H1 (cell line): ENCODE data around the gene GTF2A1. TPM values are rescaled to one million over a fixed set of nuclear protein-coding genes. Genes with fewer than 3 reads are reported as not detected.
A peak's percentile ranks its signal among the peaks of the same experiment; 100 is the strongest.

Experiments
- CTCF ChIA-PET: fragments of 300-600 bp; sonication (Branson Sonifier 250); formaldehyde crosslinking; loops from one replicate; lab custom pipeline; 2021; ENCODE audit not compliant: partially characterized antibody; lab: Charles Lee
- POLR2A ChIA-PET: fragments of 300-600 bp; sonication (Branson Sonifier 250); formaldehyde crosslinking; loops from one replicate; lab custom pipeline; 2021; ENCODE audit warnings: inconsistent platforms; ENCODE audit not compliant: partially characterized antibody; lab: Charles Lee
- DNase-seq, 2 experiments: peaks; one replicate each; pipeline versions ENCODE4 v3.0.0 to v3.0.0-alpha.2; 2010 to 2022; ENCODE audit warnings: low spot score in 2 of 2, low read depth in 1 of 2, mixed read lengths in 1 of 2
- FAIRE-seq: peaks from 2 replicates; lab custom pipeline; 2011; peaks lifted over from hg19 to GRCh38; lab: Jason Lieb, UNC
- H2AFZ ChIP-seq: 2 replicates; pipeline ENCODE4 v1.8.1; 2012; ENCODE audit warnings: low read length, inconsistent platforms
- H2AK5ac ChIP-seq: 2 replicates; pipeline ENCODE4 v1.6.1; 2013; ENCODE audit warnings: low read depth, low read length
- H2BK120ac ChIP-seq: replicated peaks from 2 replicates; pipeline ENCODE3; 2013; ENCODE audit warnings: low read depth, low read length, inconsistent platforms
- H2BK12ac ChIP-seq: 2 replicates; pipeline ENCODE4 v1.6.1; 2013; ENCODE audit warnings: low read depth, low read length
- H2BK15ac ChIP-seq: 2 replicates; pipeline ENCODE4 v1.6.1; 2013; ENCODE audit warnings: low read length
- H2BK20ac ChIP-seq: 2 replicates; pipeline ENCODE4 v1.6.1; 2013; ENCODE audit warnings: low read length
- H2BK5ac ChIP-seq: 2 replicates; pipeline ENCODE4 v1.6.1; 2013; ENCODE audit warnings: low read depth, low read length
- H3K14ac ChIP-seq: 2 replicates; pipeline ENCODE4 v1.6.1; 2013; ENCODE audit warnings: inconsistent platforms; ENCODE audit not compliant: insufficient read length
- H3K18ac ChIP-seq: 2 replicates; pipeline ENCODE4 v1.6.1; 2013; ENCODE audit warnings: low read length; ENCODE audit errors: extremely low read depth
- H3K23ac ChIP-seq: 2 replicates; pipeline ENCODE4 v1.6.1; 2013; ENCODE audit warnings: inconsistent platforms; ENCODE audit not compliant: insufficient read length
- H3K23me2 ChIP-seq: 2 replicates; pipeline ENCODE4 v1.6.1; 2013; ENCODE audit warnings: low read depth, low read length
- H3K27ac ChIP-seq: 2 replicates; pipeline ENCODE4 v1.6.1; 2011; ENCODE audit warnings: low read depth, low read length, inconsistent platforms
- H3K27me3 ChIP-seq, 4 experiments: replicated peaks in 1 of 4; 1 replicate in 1 of 4; 2 replicates in 3 of 4; pipeline versions ENCODE4 v1.6.1 to v1.8.1; 2011 to 2013; ENCODE audit warnings: low read length in 3 of 4, mild to moderate bottlenecking in 3 of 4, inconsistent platforms in 2 of 4, mixed read lengths in 2 of 4, moderate library complexity in 1 of 4; ENCODE audit not compliant: control insufficient read depth in 3 of 4, insufficient read depth in 3 of 4; ENCODE audit errors: extremely low read depth in 1 of 4
- H3K36me3 ChIP-seq, 4 experiments: 2 replicates each; pipeline versions ENCODE4 v1.6.1 to v1.8.1; 2011 to 2013; ENCODE audit warnings: mild to moderate bottlenecking in 4 of 4, low read length in 3 of 4, moderate library complexity in 2 of 4, control low read depth in 1 of 4, inconsistent platforms in 1 of 4; ENCODE audit not compliant: insufficient read depth in 4 of 4, control insufficient read depth in 2 of 4
- H3K4ac ChIP-seq: replicated peaks from 2 replicates; pipeline ENCODE3; 2013; ENCODE audit warnings: low read length, low read depth, mixed read lengths, inconsistent platforms; ENCODE audit not compliant: insufficient read length
- H3K4me1 ChIP-seq, 4 experiments: replicated peaks in 1 of 4; 1 replicate in 1 of 4; 2 replicates in 3 of 4; pipeline versions ENCODE4 v1.6.1 to v1.8.1; 2011 to 2013; ENCODE audit warnings: low read length in 3 of 4, inconsistent platforms in 2 of 4, mixed read lengths in 1 of 4; ENCODE audit not compliant: insufficient read depth in 4 of 4, control insufficient read depth in 3 of 4
- H3K4me2 ChIP-seq, 2 experiments: 2 replicates each; pipeline versions ENCODE4 v1.6.1 to v1.8.1; 2011 to 2013; ENCODE audit warnings: low read depth in 2 of 2, low read length in 2 of 2, control low read depth in 1 of 2, inconsistent platforms in 1 of 2, mild to moderate bottlenecking in 1 of 2; ENCODE audit not compliant: insufficient read depth in 1 of 2
- H3K4me3 ChIP-seq, 4 experiments: fragments of 200-600, 300-600 bp in 1 of 4; sonication (generic), shearing (Covaris generic), sonication (Bioruptor Twin) in 1 of 4; 2 replicates each; pipeline versions ENCODE4 v1.5.1 to v1.8.1; 2011 to 2016; ENCODE audit warnings: low read length in 4 of 4, low read depth in 3 of 4, control low read depth in 2 of 4, inconsistent platforms in 2 of 4, mild to moderate bottlenecking in 2 of 4, mixed read lengths in 1 of 4, moderate library complexity in 1 of 4; ENCODE audit not compliant: insufficient read depth in 2 of 4; ENCODE audit errors: extremely low read depth in 1 of 4
- H3K56ac ChIP-seq: replicated peaks from 2 replicates; pipeline ENCODE3; 2013; ENCODE audit warnings: low read depth, mild to moderate bottlenecking, mixed read lengths, low read length, inconsistent platforms; ENCODE audit not compliant: insufficient read length
- H3K79me1 ChIP-seq: 2 replicates; pipeline ENCODE4 v1.6.1; 2013; ENCODE audit warnings: low read depth, low read length, control low read depth
- H3K79me2 ChIP-seq, 2 experiments: 2 replicates each; pipeline versions ENCODE4 v1.6.1 to v1.8.1; 2012 to 2013; ENCODE audit warnings: low read length in 2 of 2, mild to moderate bottlenecking in 2 of 2, inconsistent platforms in 1 of 2; ENCODE audit not compliant: insufficient read depth in 2 of 2, control insufficient read depth in 1 of 2
- H3K9ac ChIP-seq, 4 experiments: replicated peaks in 1 of 4; 1 replicate in 1 of 4; 2 replicates in 3 of 4; pipeline versions ENCODE4 v1.6.1 to v1.8.1; 2011 to 2013; ENCODE audit warnings: low read depth in 3 of 4, low read length in 3 of 4, control low read depth in 2 of 4, mild to moderate bottlenecking in 2 of 4, moderate library complexity in 2 of 4, inconsistent platforms in 1 of 4; ENCODE audit errors: extremely low read depth in 1 of 4
- H3K9me3 ChIP-seq, 2 experiments: 2 replicates each; pipeline versions ENCODE4 v1.6.1 to v1.8.1; 2012 to 2013; ENCODE audit warnings: mild to moderate bottlenecking in 2 of 2, moderate library complexity in 2 of 2, control low read depth in 1 of 2, inconsistent platforms in 1 of 2, low read depth in 1 of 2, low read length in 1 of 2, mixed read lengths in 1 of 2; ENCODE audit not compliant: insufficient read depth in 2 of 2
- H4K20me1 ChIP-seq, 2 experiments: replicated peaks in 1 of 2; 2 replicates each; pipeline versions ENCODE3 to v1.8.1; 2011 to 2013; ENCODE audit warnings: inconsistent platforms in 2 of 2, low read length in 2 of 2, mild to moderate bottlenecking in 1 of 2; ENCODE audit not compliant: insufficient read depth in 2 of 2, control insufficient read depth in 1 of 2
- H4K5ac ChIP-seq: 2 replicates; pipeline ENCODE4 v1.6.1; 2013; ENCODE audit warnings: low read length, low read depth, mixed read lengths, inconsistent platforms; ENCODE audit not compliant: insufficient read length
- H4K8ac ChIP-seq: 2 replicates; pipeline ENCODE4 v1.8.0; 2013; ENCODE audit warnings: mild to moderate bottlenecking, moderate library complexity, low read length, inconsistent platforms; ENCODE audit not compliant: insufficient read depth; ENCODE audit errors: extremely low read depth
- H4K91ac ChIP-seq: replicated peaks from 2 replicates; pipeline ENCODE3; 2013; ENCODE audit warnings: low read length, mixed read lengths, inconsistent platforms; ENCODE audit not compliant: insufficient read length
- BACH1 ChIP-seq: IDR thresholded peaks from 2 replicates; pipeline ENCODE4 v1.6.1; 2012; ENCODE audit warnings: low read length, improper control_type of control experiment
- BCL11A ChIP-seq, 2 experiments: IDR thresholded peaks; one replicate each; pipeline ENCODE4 v1.6.1; 2011; ENCODE audit warnings: low read depth in 2 of 2, low read length in 2 of 2, mild to moderate bottlenecking in 2 of 2
- CBX8 ChIP-seq: fragments of 300-800, 300-1000 bp; sonication (generic); IDR thresholded peaks from 2 replicates; pipeline ENCODE4 v1.7.1; 2016; ENCODE audit warnings: low read depth, low read length, borderline replicate concordance
- CHD1 ChIP-seq: IDR thresholded peaks from 2 replicates; pipeline ENCODE4 v1.6.1; 2012; ENCODE audit warnings: low read depth, low read length, improper control_type of control experiment
- GABPA ChIP-seq: IDR thresholded peaks from 2 replicates; pipeline ENCODE4 v1.6.1; 2011; ENCODE audit warnings: mild to moderate bottlenecking, low read length, moderate library complexity, borderline replicate concordance; ENCODE audit not compliant: insufficient read depth
- KDM5A ChIP-seq: fragments of 200-600 bp; IDR thresholded peaks from 2 replicates; pipeline ENCODE4 v1.7.1; 2012; ENCODE audit warnings: mild to moderate bottlenecking, low read length, inconsistent platforms, mixed read lengths
- MAFK ChIP-seq: IDR thresholded peaks from 2 replicates; pipeline ENCODE4 v1.6.1; 2012; ENCODE audit warnings: low read depth, mild to moderate bottlenecking, improper control_type of control experiment, low read length
- POLR2AphosphoS5 ChIP-seq: IDR thresholded peaks from 2 replicates; pipeline ENCODE4 v1.6.1; 2011; ENCODE audit warnings: low read depth, low read length
- RAD21 ChIP-seq, 2 experiments: IDR thresholded peaks in 1 of 2; conservative IDR thresholded peaks in 1 of 2; 2 replicates each; pipeline ENCODE4 v1.6.1; 2011; ENCODE audit warnings: low read depth in 2 of 2, low read length in 2 of 2, improper control_type of control experiment in 1 of 2, inconsistent platforms in 1 of 2, mild to moderate bottlenecking in 1 of 2, moderate library complexity in 1 of 2
- RFX5 ChIP-seq: IDR thresholded peaks from 2 replicates; pipeline ENCODE4 v1.6.1; 2011; ENCODE audit warnings: low read depth, low read length, improper control_type of control experiment, borderline replicate concordance
- SIRT6 ChIP-seq: IDR thresholded peaks from one replicate; pipeline ENCODE4 v1.7.1; 2012; ENCODE audit warnings: low read length, inconsistent platforms
- SP2 ChIP-seq: IDR thresholded peaks from 2 replicates; pipeline ENCODE4 v1.6.1; 2012; ENCODE audit warnings: mild to moderate bottlenecking, low read length, inconsistent platforms
- SP4 ChIP-seq: IDR thresholded peaks from 2 replicates; pipeline ENCODE4 v1.6.1; 2012; ENCODE audit warnings: low read length, inconsistent platforms
- WGBS, 2 experiments: shearing (Covaris generic) in 1 of 2; methylation state at CpG; one replicate each; pipeline versions ENCODE4 v1.1.6 to v1.1.7; 2013 to 2015; ENCODE audit warnings: low lambda C conversion rate in 2 of 2, mixed read lengths in 2 of 2, inconsistent platforms in 1 of 2, low coverage in 1 of 2, missing lambda C conversion rate in 1 of 2; ENCODE audit not compliant: insufficient replicate concordance in 2 of 2, insufficient coverage in 1 of 2, insufficient read length in 1 of 2; ENCODE audit errors: extremely low coverage in 1 of 2, missing lambda C conversion rate in 1 of 2; 5-methylcytosine and 5-hydroxymethylcytosine counted together
- polyA plus RNA-seq, 7 experiments: library from polyadenylated mRNA; depleted of rRNA in 3 of 7; stranded (reverse) in 5 of 7; unstranded in 2 of 7; fragments of >200 nt in 5 of 7; fragments of 200-250 nt in 2 of 7; gene quantifications; 1 replicate in 5 of 7; 2 replicates in 1 of 7; 4 replicates in 1 of 7; pipeline versions ENCODE4 v1.2.1 to v1.2.3, GENCODE V29; 2011 to 2013; ENCODE audit warnings: missing spikeins in 2 of 7, mixed read lengths in 2 of 7
- total RNA-seq: library from RNA; stranded (reverse); fragmentation: NEBNext Ultra II Directional; extraction: Animal tissue kit (Norgen Biotek cat#: 25700); gene quantifications from 2 replicates; pipeline ENCODE4 v1.2.1, GENCODE V29; 2021
- TF ChIP-seq, protein P1 (sequence below): IDR thresholded peaks from 2 replicates; pipeline ENCODE4 v1.6.1; 2012; ENCODE audit warnings: inconsistent platforms

The GTF2A1 gene
- total and polyA plus RNA-seq, 2 of the 8 experiments (the other 6 are each of a cell fraction or from before 2014, with no cell fraction given): 24.1 to 57.8 TPM

GRCh38 chr14:81268016-81268416 lies 47.3 kb upstream of the GTF2A1 start:
- no peak for FAIRE-seq
- Histone ChIP-seq H2BK12ac (no peak overlapping the region), H3K23ac (no peak overlapping the region), H3K4ac (no peak overlapping the region), H3K27ac (no peak overlapping the region), H4K8ac (no peak overlapping the region), H4K5ac (no peak overlapping the region), H3K23me2 (no peaks in the 10 kb centered on the region), H3K36me3 (peaks cover 0 to 7% (median 0%) of the 10 kb centered on the region in 4 experiments; a peak in 2 of 8 replicates), H2BK5ac (no peak overlapping the region), H3K14ac (no peak overlapping the region), H3K4me1 (peaks cover 0 to 3% (median 0%) of the 10 kb centered on the region in 4 experiments; a peak in 1 of 7 replicates), H3K79me1 (no peaks in the 10 kb centered on the region), H3K9ac (no peak overlapping the region), H2BK120ac (no peak overlapping the region), H2AK5ac (no peak overlapping the region), H4K91ac (no peak overlapping the region), H3K18ac (no peak overlapping the region), H3K4me2 (no peak overlapping the region), H3K27me3 (no peaks in the 10 kb centered on the region), H3K56ac (no peak overlapping the region), H3K4me3 (no peak overlapping the region), H4K20me1 (no peaks in the 10 kb centered on the region), H3K79me2 (no peaks in the 10 kb centered on the region), H3K9me3 (no peaks in the 10 kb centered on the region), H2BK20ac (no peak overlapping the region), H2AFZ (no peak overlapping the region), H2BK15ac (no peak overlapping the region)
- CTCF ChIA-PET: interaction anchor here (0.9 to 20.7 kb wide), 21 partner anchors 9 to 242 kb away, joined by 3 to 426 read pairs (median 5); no protein-coding TSS in a partner anchor
- DNase-seq: no peak
- POLR2A ChIA-PET: interaction anchor here (1.7 kb wide), 1 partner anchor 51 kb away, joined by 4 read pairs; no protein-coding TSS in a partner anchor
- WGBS, 2 experiments: 90% methylated on average over 3 of the region's 3 CpGs; no CpG with 5 or more reads in 1 of the 2 experiments
- TF ChIP-seq MAFK: peak; percentile 23; the same call in 1 of the 2 replicates
- no peak for TF ChIP-seq SP4
- TF ChIP-seq GABPA: no peak
- TF ChIP-seq KDM5A: no peak
- TF ChIP-seq BACH1: peak; percentile 91
- TF ChIP-seq, protein P1, sequence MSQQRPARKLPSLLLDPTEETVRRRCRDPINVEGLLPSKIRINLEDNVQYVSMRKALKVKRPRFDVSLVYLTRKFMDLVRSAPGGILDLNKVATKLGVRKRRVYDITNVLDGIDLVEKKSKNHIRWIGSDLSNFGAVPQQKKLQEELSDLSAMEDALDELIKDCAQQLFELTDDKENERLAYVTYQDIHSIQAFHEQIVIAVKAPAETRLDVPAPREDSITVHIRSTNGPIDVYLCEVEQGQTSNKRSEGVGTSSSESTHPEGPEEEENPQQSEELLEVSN: no peak
- no peak for TF ChIP-seq CHD1
- no peak for TF ChIP-seq CBX8
- no peak for TF ChIP-seq RFX5
- TF ChIP-seq BCL11A (IDR thresholded peaks at IDR 0.05; ENCODE audit: low read depth in 2 of 2, low read length in 2 of 2): no peak
- TF ChIP-seq SIRT6: no peak
- TF ChIP-seq POLR2AphosphoS5: no peak
- TF ChIP-seq SP2: no peak
- peak in 1 of 2 experiments; percentile 8; a peak in 1 of 4 replicates for TF ChIP-seq RAD21 (IDR thresholded peaks at IDR 0.05 in 1 of 2, conservative IDR thresholded peaks at IDR 0.05 in 1 of 2; ENCODE audit: low read depth in 2 of 2, low read length in 2 of 2)
